GM12878 (cell line): ENCODE results near the gene DAGLA. TPM values are rescaled to one million over a fixed set of nuclear protein-coding genes. Genes with fewer than 3 reads are reported as not detected.

ENCODE experiments used
- EGR1 ChIP-seq, 2 experiments: IDR thresholded peaks; 1 replicate in 1 of 2; 2 replicates in 1 of 2; pipeline ENCODE4 v1.6.1; 2011 to 2012; ENCODE audit warnings: low read depth in 2 of 2, low read length in 2 of 2, borderline replicate concordance in 1 of 2, mild to moderate bottlenecking in 1 of 2, moderate library complexity in 1 of 2
- HSF1 ChIP-seq: fragments of 150-350 bp; IDR thresholded peaks from 2 replicates; pipeline ENCODE4 v1.6.1; 2014; ENCODE audit warnings: mild to moderate bottlenecking, low read depth, low read length
- NR2F1 ChIP-seq: fragments of 450-650 bp; conservative IDR thresholded peaks from 2 replicates; pipeline ENCODE4 v1.6.1; 2017; ENCODE audit warnings: mild to moderate bottlenecking
- RB1 ChIP-seq: fragments of 450-650 bp; formaldehyde crosslinking; IDR thresholded peaks from 2 replicates; pipeline ENCODE4 v1.6.1; 2017; ENCODE audit warnings: mild to moderate bottlenecking, borderline replicate concordance
- SKIL ChIP-seq: fragments of 450-650 bp; IDR thresholded peaks from 2 replicates; pipeline ENCODE4 v1.6.1; 2017; ENCODE audit warnings: mild to moderate bottlenecking, low read depth, inconsistent platforms; ENCODE audit not compliant: poor library complexity, severe bottlenecking
- YY1 ChIP-seq: IDR thresholded peaks from 2 replicates; pipeline ENCODE4 v1.6.1; 2011; ENCODE audit warnings: low read depth, mild to moderate bottlenecking, low read length
- polyA plus RNA-seq, 11 experiments: library from polyadenylated mRNA; depleted of rRNA in 4 of 11; unstranded in 6 of 11; stranded (reverse) in 5 of 11; fragments of >200 nt; fragmentation: Nextera tagmentation in 4 of 11; fragmentation: Illumina TruSeq in 1 of 11; extraction: Ambion mirVana in 4 of 11; extraction: Trizol in 1 of 11; gene quantifications; 1 replicate in 1 of 11; 2 replicates in 10 of 11; pipeline versions ENCODE4 v1.2.1 to v1.2.3, GENCODE V29; 2011 to 2016; ENCODE audit warnings: inconsistent platforms in 2 of 11, missing spikeins in 2 of 11, low read depth in 1 of 11
- total RNA-seq, 4 experiments: library from RNA; depleted of rRNA in 3 of 4; stranded (reverse); fragments of >200 nt in 3 of 4; fragmentation: Illumina TruSeq in 1 of 4; extraction: Trizol in 1 of 4; gene quantifications; 2 replicates each; pipeline versions ENCODE4 v1.2.1 to v1.2.3, GENCODE V29; 2013 to 2021
- TF ChIP-seq, protein P1 (sequence below): IDR thresholded peaks from 2 replicates; pipeline ENCODE4 v1.6.1; 2012; ENCODE audit warnings: low read depth, low read length, improper control_type of control experiment

The DAGLA gene
- total and polyA plus RNA-seq, 10 of the 15 experiments (the other 5 are each of a cell fraction or from before 2014, with no cell fraction given), result 0.05 TPM; not detected in 9

GRCh38 chr11:61778357-61778886 lies 98.2 kb downstream of the DAGLA start (continued):
- TF ChIP-seq YY1 (no peak), EGR1 (IDR thresholded peaks at IDR 0.05; ENCODE audit: borderline replicate concordance in 1 of 2, low read depth in 2 of 2, low read length in 2 of 2) (no peak), SKIL (no peak), RB1 (no peak), HSF1 (no peak), NR2F1 (no peak)
- TF ChIP-seq, protein P1, sequence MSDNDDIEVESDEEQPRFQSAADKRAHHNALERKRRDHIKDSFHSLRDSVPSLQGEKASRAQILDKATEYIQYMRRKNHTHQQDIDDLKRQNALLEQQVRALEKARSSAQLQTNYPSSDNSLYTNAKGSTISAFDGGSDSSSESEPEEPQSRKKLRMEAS, result no peak
- TF ChIP-seq, all 136 proteins: peak for 0
